Kidney epithelial cell (primary cell): Measurements from ENCODE around the gene UCK2. TPM values are rescaled to one million over a fixed set of nuclear protein-coding genes. Genes with fewer than 3 reads are reported as not detected.

ENCODE experiments used
- DNase-seq: peaks from one replicate; pipeline ENCODE4 v3.0.0-alpha.2; 2010; ENCODE audit warnings: low read depth
- H3K27me3 ChIP-seq: 2 replicates; pipeline ENCODE4 v1.6.0; 2011; ENCODE audit warnings: low read length; ENCODE audit not compliant: control insufficient read depth, insufficient read depth
- H3K36me3 ChIP-seq: 2 replicates; pipeline ENCODE4 v1.5.1; 2011; ENCODE audit warnings: low read length; ENCODE audit not compliant: control insufficient read depth, insufficient read depth
- H3K4me3 ChIP-seq: 2 replicates; pipeline ENCODE4 v1.5.1; 2011; ENCODE audit warnings: low read depth, mild to moderate bottlenecking, control low read depth, low read length
- CTCF ChIP-seq: IDR thresholded peaks from 2 replicates; pipeline ENCODE4 v1.5.1; 2011; ENCODE audit warnings: mild to moderate bottlenecking, moderate library complexity, low read length, control low read depth, inconsistent platforms; ENCODE audit not compliant: insufficient read depth, poor library complexity, severe bottlenecking
- total RNA-seq: library from RNA; depleted of rRNA; stranded (reverse); fragments of >200 nt; gene quantifications from 2 replicates; pipeline ENCODE4 v1.2.3, GENCODE V29; 2015

Gene UCK2
- total RNA-seq, 1 donor from 2014 or later, result 81.9 TPM

- DNase-seq, result no peak
- TF ChIP-seq CTCF, result no peak
- Histone ChIP-seq H3K4me3 (no peak overlapping the region), H3K27me3 (no peaks in the 10 kb centered on the region), H3K36me3 (no peaks in the 10 kb centered on the region)
These were observed 32.7 kb downstream of the UCK2 start for GRCh38 chr1:165860065-165860464.

- H3K27me3 ChIP-seq, result no peaks in the 10 kb centered on the region
- no peak for DNase-seq
- H3K4me3 ChIP-seq, result no peak overlapping the region
- no peak for TF ChIP-seq CTCF
- H3K36me3 ChIP-seq, result no peaks in the 10 kb centered on the region
These were observed 34.5 kb downstream of the UCK2 start for GRCh38 chr1:165861911-165862310.

- no peaks in the 10 kb centered on the region for H3K27me3 ChIP-seq
- DNase-seq, result no peak
- no peak overlapping the region for H3K4me3 ChIP-seq
- no peaks in the 10 kb centered on the region for H3K36me3 ChIP-seq
- no peak for TF ChIP-seq CTCF
These were observed 35.0 kb downstream of the UCK2 start for GRCh38 chr1:165862448-165862847.

DNA sequence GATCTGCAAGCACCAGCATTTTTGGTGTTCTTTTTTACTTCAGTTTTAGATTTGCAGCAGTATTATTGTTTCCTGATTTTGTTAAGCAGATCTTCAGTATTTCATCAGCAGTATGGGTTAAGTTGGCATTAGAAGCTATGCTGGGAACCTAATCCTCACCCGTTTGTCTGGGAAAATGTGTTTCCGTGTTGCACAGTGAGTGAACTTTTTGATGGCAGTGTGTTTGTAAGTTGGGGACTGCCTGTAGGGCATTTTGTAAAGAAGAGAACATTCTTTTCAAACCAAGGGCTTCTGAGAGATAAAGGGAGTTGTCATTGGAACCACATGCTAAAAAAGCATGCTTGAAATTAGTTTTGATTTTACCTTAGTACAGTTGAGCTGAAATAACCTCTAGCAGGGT is 35.9 kb downstream of the UCK2 start:
- no peaks in the 10 kb centered on the region for H3K27me3 ChIP-seq

GRCh38 chr1:165865633-165866340 is 38.4 kb downstream of the UCK2 start:
- Histone ChIP-seq H3K4me3 (no peak overlapping the region), H3K27me3 (no peaks in the 10 kb centered on the region), H3K36me3 (no peaks in the 10 kb centered on the region)
- TF ChIP-seq CTCF, result no peak
- no peak for DNase-seq

More for the DNA sequence above, 35.9 kb downstream of the UCK2 start:
- Histone ChIP-seq H3K4me3 (no peak overlapping the region), H3K36me3 (no peaks in the 10 kb centered on the region)
- DNase-seq, result no peak
- TF ChIP-seq CTCF, result no peak

- no peak for DNase-seq
- Histone ChIP-seq H3K36me3 (no peaks in the 10 kb centered on the region), H3K4me3 (no peak overlapping the region), H3K27me3 (no peaks in the 10 kb centered on the region)
- peak; percentile 4 for TF ChIP-seq CTCF
These were observed 41.9 kb downstream of the UCK2 start for GRCh38 chr1:165869343-165869742.
